Activated effector memory CD4-positive, alpha-beta T cell treated with Interleukin-2 at 50 U/mL for 16 hours (primary cell): ENCODE results near the gene PCDHA10.

Experiments used
- DNase-seq: peaks from one replicate; pipeline ENCODE4 v3.0.0-alpha.2; 2020

The PCDHA10 gene

GRCh38 chr5:140883927-140884697, 28.4 kb downstream of the PCDHA10 start:
- DNase-seq, result no peak

DNA sequence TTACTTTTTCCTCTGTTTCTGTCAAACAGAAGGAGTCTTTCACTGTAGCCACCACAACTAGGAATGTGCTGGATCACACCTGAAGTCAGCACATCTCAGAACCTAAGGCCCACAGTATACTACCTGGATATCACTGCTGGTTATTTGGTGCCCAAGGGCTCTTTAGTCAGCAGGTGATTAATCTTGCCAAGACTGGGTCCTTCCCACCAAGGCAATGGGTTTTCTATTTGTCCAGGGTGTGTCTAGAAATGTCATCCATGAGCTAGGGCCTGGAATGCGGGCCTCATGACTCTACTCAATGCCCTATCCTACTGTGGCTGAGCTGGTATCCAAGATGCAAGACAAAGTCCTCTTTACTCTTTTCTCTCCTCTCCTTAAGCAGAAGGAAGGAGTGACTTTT, 60.6 kb downstream of the PCDHA10 start:
- DNase-seq, result no peak
